Osteoblast (primary cell): Measurements from ENCODE around the gene PAOX. TPM values are rescaled to one million over a fixed set of nuclear protein-coding genes. Genes with fewer than 3 reads are reported as not detected.

ENCODE experiments used
- DNase-seq: peaks from one replicate; pipeline ENCODE4 v3.0.0; 2011; ENCODE audit warnings: low spot score, mixed read lengths; ENCODE audit not compliant: insufficient read length; ENCODE audit errors: missing footprints
- H2AFZ ChIP-seq: 2 replicates; pipeline ENCODE4 v1.6.0; 2011; ENCODE audit warnings: mild to moderate bottlenecking, low read length
- H3K27ac ChIP-seq: 2 replicates; pipeline ENCODE4 v1.5.1; 2011; ENCODE audit warnings: mild to moderate bottlenecking, low read depth, low read length, moderate library complexity
- H3K27me3 ChIP-seq: 2 replicates; pipeline ENCODE4 v1.6.0; 2012; ENCODE audit warnings: mild to moderate bottlenecking, control low read depth, inconsistent platforms, low read length, moderate library complexity; ENCODE audit not compliant: insufficient read depth
- H3K36me3 ChIP-seq: 2 replicates; pipeline ENCODE4 v1.5.1; 2011; ENCODE audit warnings: mild to moderate bottlenecking, low read length, control low read depth, moderate library complexity; ENCODE audit not compliant: insufficient read depth
- H3K4me1 ChIP-seq: 2 replicates; pipeline ENCODE4 v1.5.1; 2011; ENCODE audit warnings: mild to moderate bottlenecking, low read length, control low read depth, moderate library complexity; ENCODE audit not compliant: insufficient read depth
- H3K4me2 ChIP-seq: 2 replicates; pipeline ENCODE4 v1.6.0; 2011; ENCODE audit warnings: mild to moderate bottlenecking, low read length; ENCODE audit not compliant: insufficient read depth
- H3K4me3 ChIP-seq: fragments of 200-600 bp; sonication (generic); 3 replicates; pipeline ENCODE4 v1.5.1; 2012; ENCODE audit warnings: mild to moderate bottlenecking, low read length, inconsistent platforms; ENCODE audit not compliant: insufficient read depth
- H3K79me2 ChIP-seq: 2 replicates; pipeline ENCODE4 v1.6.0; 2012; ENCODE audit warnings: mild to moderate bottlenecking, low read length, control low read depth, inconsistent platforms; ENCODE audit not compliant: insufficient read depth
- H3K9me3 ChIP-seq: 2 replicates; pipeline ENCODE4 v1.5.1; 2011; ENCODE audit warnings: low read depth, low read length, control low read depth
- H4K20me1 ChIP-seq: 2 replicates; pipeline ENCODE4 v1.6.0; 2012; ENCODE audit warnings: mild to moderate bottlenecking, low read length, control low read depth; ENCODE audit not compliant: insufficient read depth
- CTCF ChIP-seq: IDR thresholded peaks from 2 replicates; pipeline ENCODE4 v1.5.1; 2011; ENCODE audit warnings: mild to moderate bottlenecking, low read depth, low read length, moderate library complexity; ENCODE audit errors: extremely low read depth
- total RNA-seq: library from RNA; depleted of rRNA; stranded (reverse); fragments of >200 nt; gene quantifications from 2 replicates; pipeline ENCODE4 v1.2.3, GENCODE V29; 2012

The PAOX gene
- total RNA-seq, 1 donor = 7.6 TPM

- TF ChIP-seq CTCF = no peak
- no peaks in the 10 kb centered on the region for H4K20me1 ChIP-seq
- no peak overlapping the region for H3K4me3 ChIP-seq
- H3K4me2 ChIP-seq = no peak overlapping the region
- no peaks in the 10 kb centered on the region for H3K36me3 ChIP-seq
- no peak for DNase-seq
- H3K9me3 ChIP-seq = no peaks in the 10 kb centered on the region
- H2AFZ ChIP-seq = no peak overlapping the region
- H3K27ac ChIP-seq = no peak overlapping the region
- H3K79me2 ChIP-seq = no peaks in the 10 kb centered on the region
- H3K27me3 ChIP-seq = no peaks in the 10 kb centered on the region
- H3K4me1 ChIP-seq = no peaks in the 10 kb centered on the region
These were observed 29.5 kb upstream of the PAOX start for GRCh38 chr10:133349577-133350011.

GRCh38 chr10:133350283-133350949 is 28.6 kb upstream of the PAOX start:
- no peaks in the 10 kb centered on the region for H3K9me3 ChIP-seq
- H3K4me3 ChIP-seq = no peak overlapping the region
- no peaks in the 10 kb centered on the region for H3K4me1 ChIP-seq
- H3K27me3 ChIP-seq = no peaks in the 10 kb centered on the region
- H3K79me2 ChIP-seq = no peaks in the 10 kb centered on the region
- DNase-seq = peak; percentile 72
- H3K4me2 ChIP-seq = no peak overlapping the region
- H2AFZ ChIP-seq = no peak overlapping the region
- H3K36me3 ChIP-seq = no peaks in the 10 kb centered on the region
- H4K20me1 ChIP-seq = no peaks in the 10 kb centered on the region
- no peak overlapping the region for H3K27ac ChIP-seq
- no peak for TF ChIP-seq CTCF

- Histone ChIP-seq H4K20me1 (no peaks in the 10 kb centered on the region), H3K27ac (no peak overlapping the region), H3K36me3 (no peaks in the 10 kb centered on the region), H3K4me1 (no peaks in the 10 kb centered on the region), H3K4me2 (no peak overlapping the region), H3K9me3 (no peaks in the 10 kb centered on the region), H3K79me2 (no peaks in the 10 kb centered on the region), H3K4me3 (no peak overlapping the region), H2AFZ (no peak overlapping the region), H3K27me3 (no peaks in the 10 kb centered on the region)
- no peak for TF ChIP-seq CTCF
- DNase-seq = peak; percentile 77
These were observed 28.1 kb upstream of the PAOX start for GRCh38 chr10:133350950-133351329.

- peak; percentile 78 for DNase-seq
- Histone ChIP-seq H4K20me1 (no peaks in the 10 kb centered on the region), H3K4me2 (no peak overlapping the region), H3K9me3 (no peaks in the 10 kb centered on the region), H3K79me2 (no peaks in the 10 kb centered on the region), H3K27me3 (no peaks in the 10 kb centered on the region), H2AFZ (no peak overlapping the region), H3K36me3 (no peaks in the 10 kb centered on the region), H3K27ac (no peak overlapping the region), H3K4me3 (no peak overlapping the region), H3K4me1 (no peaks in the 10 kb centered on the region)
- peak; percentile 8 for TF ChIP-seq CTCF
These were observed 27.4 kb upstream of the PAOX start for GRCh38 chr10:133351408-133352318.
